Ovary (tissue), 3 donors: Measurements from ENCODE around the gene TIFAB.

ENCODE experiments used
- CTCF ChIP-seq, 3 donors: fragments of 450-650 bp in 2 of 3; fragments of 200-600 bp in 1 of 3; IDR thresholded peaks; one replicate each; pipeline versions ENCODE4 v1.5.1 to v1.8.0; 2016 to 2022; ENCODE audit warnings: antibody characterized with exemption in 3 of 3, mild to moderate bottlenecking in 1 of 3
- POLR2A ChIP-seq: fragments of 450-650 bp; IDR thresholded peaks from one replicate; pipeline ENCODE4 v1.6.1; 2017; ENCODE audit warnings: antibody characterized with exemption, mild to moderate bottlenecking, moderate library complexity
- donor health status: DM: no; HTN: no; CAD: no.

- TF ChIP-seq CTCF (IDR thresholded peaks at IDR 0.05), result no peak
- TF ChIP-seq POLR2A, result no peak
These were observed 20.0 kb upstream of the TIFAB start for GRCh38 chr5:135472141-135472540.
